Measurements from ENCODE around the gene ARIH1.

ARIH1 gene

GRCh38 chr15:72540606-72541237 is 66.6 kb downstream of the ARIH1 start:
- DNase-seq (ENCODE audit: low read depth), result no peak

DNA sequence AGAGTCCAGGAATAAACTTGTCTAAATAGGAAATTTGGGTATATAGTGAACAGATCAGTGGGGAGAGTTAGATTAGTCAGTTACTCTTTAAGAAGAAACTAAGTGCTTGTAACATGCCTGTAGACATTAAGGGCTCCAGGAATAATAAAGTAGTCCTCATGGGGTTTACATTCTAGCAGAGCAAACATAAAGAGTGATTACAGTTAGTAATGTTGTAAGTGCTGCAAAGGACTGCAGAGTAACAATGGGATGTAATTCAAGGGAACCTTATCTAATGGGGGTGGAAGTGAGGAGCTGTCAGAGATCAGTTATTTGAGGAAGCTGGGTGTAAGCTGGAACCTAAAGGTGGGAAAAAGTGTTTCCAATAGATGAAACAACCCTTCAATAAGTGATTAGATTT is 67.5 kb downstream of the ARIH1 start:
- DNase-seq (ENCODE audit: low read depth), result no peak

DNA sequence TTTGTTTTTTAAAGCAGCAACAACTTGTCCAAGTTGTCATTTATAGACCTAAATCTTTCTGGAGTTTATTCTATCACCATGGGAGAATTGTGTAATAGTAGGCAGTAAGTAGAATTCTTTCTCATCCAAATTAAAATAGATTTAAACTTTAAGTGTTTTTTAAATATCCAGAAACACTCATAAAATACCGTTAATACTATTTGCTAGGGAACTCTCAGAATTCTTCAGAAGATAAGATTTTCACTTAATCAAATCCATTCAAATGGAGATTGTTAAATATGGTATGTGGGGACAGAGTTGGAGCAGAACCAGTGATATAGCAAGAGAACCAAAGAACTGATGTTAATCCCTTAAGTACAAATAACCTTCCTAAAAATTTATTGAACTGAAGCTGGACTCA is 71.0 kb downstream of the ARIH1 start:
- no peak for DNase-seq (ENCODE audit: low read depth)

DNA sequence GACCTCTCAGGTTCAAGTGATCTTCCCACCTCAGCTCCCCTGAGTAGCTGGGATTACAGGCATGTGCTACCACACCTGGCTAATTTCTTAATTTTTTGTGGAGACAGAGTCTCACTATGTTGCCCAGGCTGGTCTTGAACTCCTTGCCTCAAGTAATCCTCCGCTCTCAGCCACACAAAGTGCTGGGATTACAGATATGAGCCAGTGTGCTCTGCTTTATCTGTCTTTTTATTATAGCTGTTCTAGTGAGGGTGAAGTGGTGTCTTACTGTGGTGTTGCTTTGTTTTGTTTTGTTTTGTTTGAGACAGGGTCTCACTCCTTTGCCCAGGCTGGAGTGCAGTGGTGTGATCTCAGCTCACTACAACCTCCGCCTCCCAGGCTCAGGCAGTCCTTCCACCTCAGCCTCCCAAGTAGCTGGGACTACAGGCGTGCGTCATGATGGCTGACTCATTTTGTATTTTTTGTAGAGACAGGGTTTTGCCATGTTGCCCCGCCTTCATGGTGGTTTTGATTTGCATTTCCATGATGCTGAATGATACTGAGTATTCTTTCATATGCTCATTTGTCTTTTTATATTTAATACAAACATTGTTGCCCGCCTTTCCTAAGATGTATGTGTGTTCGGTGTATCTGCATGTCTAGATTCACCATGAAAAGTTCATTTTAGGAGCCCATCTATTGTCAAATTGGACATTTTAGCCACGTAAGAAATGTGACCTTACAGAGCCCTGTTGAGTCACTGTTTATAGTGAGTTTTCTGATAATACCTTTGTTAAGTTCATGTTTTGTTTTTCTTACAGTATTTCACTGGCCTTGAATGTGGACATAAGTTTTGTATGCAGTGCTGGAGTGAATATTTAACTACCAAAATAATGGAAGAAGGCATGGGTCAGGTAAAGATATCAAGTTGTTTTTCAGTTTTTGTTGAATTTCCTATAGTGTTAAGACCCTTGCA is 80.6 kb downstream of the ARIH1 start:
- peak; percentile 4 for DNase-seq (ENCODE audit: low read depth)

DNA sequence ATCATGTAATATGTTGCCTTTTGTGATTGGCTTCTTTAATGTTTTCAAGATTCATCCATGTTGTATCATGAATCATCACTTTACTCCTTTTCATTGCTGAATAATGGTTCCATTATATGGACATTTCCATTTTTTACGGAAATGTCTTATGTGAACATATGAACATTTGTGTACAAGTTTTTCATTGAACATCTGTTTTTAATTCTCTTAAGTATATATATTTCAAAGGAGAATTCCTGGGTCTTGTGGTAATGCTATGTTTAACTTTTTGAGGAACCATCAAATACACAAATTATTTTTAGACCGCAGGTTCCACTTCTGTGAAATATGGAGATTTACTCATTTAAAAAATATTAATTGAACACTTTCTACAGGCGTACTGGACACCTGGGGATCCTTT is 85.7 kb downstream of the ARIH1 start:
- no peak for DNase-seq (ENCODE audit: low read depth)

- DNase-seq (ENCODE audit: low read depth), result no peak
These were observed 86.3 kb downstream of the ARIH1 start for GRCh38 chr15:72560458-72560857.

DNA sequence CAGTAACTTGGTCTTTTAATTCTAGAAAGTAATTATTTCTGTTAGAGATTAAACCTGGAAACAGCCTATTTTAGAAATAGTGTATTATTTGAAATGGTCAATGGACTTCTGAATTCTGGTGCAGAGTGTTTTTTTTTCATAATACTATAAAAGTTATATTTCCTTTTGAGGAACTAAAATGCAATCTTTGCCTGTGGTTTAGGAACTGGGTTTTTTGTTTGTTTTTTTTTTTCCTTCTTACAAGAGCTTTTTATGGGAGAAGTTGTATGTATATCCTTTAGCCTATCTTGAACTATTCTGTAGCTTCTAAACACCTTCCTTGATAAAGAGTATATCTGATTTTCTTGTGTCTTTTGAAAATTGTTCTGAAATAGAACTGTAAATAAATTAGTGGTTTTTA is 88.3 kb downstream of the ARIH1 start:
- no peak for DNase-seq (ENCODE audit: low read depth)

GRCh38 chr15:72562878-72563277 is 88.7 kb downstream of the ARIH1 start:
- no peak for DNase-seq (ENCODE audit: low read depth)

DNA sequence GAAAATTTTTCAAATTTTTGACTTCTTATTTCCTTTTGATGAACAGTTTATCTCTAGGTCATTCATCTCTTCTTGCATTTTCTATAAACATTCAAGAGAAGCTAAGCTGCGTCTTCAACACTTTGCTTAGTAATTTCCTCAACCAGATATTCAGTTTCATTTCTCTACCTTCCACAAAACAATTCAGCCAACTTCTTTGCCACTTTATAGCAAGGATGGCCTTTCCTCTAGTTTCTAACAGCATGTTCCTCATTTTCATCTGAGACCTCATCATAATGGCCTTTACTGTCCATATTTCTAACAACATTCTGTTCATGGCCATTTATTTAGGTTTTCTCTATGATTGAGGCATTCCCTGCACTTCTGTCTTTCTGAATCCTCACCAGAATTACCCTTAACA is 90.0 kb downstream of the ARIH1 start:
- no peak for DNase-seq (ENCODE audit: low read depth)

DNA sequence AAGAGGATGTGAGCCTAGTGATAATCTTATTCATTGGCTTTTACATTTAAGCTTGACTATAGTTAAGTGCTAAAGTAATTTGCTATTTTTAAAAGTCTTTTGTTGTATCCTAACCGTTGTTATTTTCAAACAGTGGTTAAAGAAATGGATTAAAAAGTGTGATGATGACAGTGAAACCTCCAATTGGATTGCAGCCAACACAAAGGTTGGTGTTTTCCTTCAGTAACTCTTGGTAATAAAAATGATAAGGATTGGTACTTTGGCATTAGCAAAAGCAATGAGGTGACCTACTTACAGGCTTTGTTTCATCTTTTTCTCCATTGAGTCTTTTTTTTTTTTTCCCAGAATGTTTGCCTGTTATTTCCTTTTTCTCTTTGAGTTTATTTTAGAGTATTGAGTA is 92.8 kb downstream of the ARIH1 start:
- DNase-seq (ENCODE audit: low read depth), result no peak

GRCh38 chr15:72570059-72570458 is 95.9 kb downstream of the ARIH1 start:
- no peak for DNase-seq (ENCODE audit: low read depth)

DNA sequence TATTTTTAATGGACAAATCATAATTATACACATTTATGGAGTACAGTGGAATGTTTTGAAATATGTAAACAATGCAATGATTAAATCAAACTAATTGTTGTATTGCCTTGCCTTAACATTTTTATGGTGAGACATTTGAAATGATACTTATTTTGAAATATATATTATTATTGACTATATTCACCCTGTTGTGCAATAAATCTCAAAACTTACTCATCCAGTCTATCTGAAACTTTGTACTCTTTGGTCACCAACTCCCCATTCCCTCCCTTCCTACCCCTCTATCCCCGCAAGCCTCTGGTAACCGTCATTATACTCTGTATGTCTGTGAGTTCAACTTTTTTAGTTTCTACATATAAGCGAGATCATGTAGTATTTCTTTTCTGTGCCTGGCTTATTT is 105.7 kb downstream of the ARIH1 start:
- no peak for DNase-seq (ENCODE audit: low read depth)

- no peak for DNase-seq (ENCODE audit: low read depth)
These were observed 109.9 kb downstream of the ARIH1 start for GRCh38 chr15:72584006-72584405.

GRCh38 chr15:72585025-72585424 is 110.9 kb downstream of the ARIH1 start:
- DNase-seq (ENCODE audit: low read depth), result no peak

GRCh38 chr15:72585476-72586058 is 111.4 kb downstream of the ARIH1 start:
- DNase-seq (ENCODE audit: low read depth), result no peak

DNA sequence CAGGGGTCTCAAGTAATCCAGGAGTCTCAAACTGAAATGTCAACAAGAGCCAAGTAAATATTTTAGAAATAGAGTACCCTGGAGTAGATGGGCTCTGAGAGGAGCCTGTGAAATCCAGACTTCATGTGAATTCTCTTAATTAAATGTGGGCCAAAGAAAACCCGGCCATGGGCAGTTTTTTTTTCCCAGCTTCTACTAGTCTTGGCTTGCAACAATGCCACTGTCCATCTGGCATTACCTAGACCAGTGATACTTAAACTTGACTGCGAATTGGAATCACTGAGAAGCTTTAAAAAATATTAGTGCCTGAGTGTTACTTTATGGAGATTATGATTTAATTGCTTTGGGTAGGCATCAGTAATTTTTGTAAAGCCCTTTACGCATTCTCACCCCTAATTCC is 114.0 kb downstream of the ARIH1 start:
- DNase-seq (ENCODE audit: low read depth), result no peak

GRCh38 chr15:72590427-72590826 is 116.3 kb downstream of the ARIH1 start:
- DNase-seq (ENCODE audit: low read depth), result no peak

DNA sequence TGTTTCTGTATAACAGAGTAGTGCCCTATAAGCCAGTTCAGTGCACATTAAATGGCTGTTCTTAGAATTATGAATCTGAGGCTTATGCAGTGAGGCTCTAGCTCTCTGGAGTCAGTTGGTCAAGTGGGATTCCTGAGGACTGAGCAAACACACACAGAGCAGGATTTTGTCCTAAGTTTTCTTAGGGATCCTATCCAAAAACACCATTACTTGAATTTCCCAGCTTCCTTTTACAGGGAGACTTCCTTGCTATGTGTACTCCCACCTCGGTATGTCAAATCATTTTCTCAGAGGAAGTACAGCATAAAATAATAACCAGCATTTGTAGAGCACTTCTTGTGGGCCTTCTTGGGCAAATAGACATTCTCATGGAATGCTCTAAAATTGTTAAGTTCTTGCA is 117.2 kb downstream of the ARIH1 start:
- DNase-seq (ENCODE audit: low read depth), result no peak

DNA sequence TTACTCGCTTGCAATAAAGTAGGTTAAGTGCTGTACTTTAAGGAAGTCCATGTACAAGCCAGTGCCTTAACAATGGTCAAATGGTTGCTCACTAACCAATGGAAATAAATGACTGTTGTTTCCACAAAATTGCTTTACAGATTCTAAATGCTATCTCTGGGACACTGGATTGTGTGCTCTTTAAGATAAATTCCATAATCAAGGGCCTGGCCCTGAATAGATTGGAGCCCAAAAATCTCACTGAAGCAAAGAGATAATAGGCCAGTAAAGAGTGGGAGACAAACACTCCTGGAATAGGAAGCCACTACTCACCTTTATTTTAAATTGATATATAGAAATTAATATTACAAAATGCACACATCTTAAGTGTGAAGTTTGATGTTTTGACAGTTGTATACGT is 118.0 kb downstream of the ARIH1 start:
- DNase-seq (ENCODE audit: low read depth), result no peak

GRCh38 chr15:72592676-72593075 is 118.5 kb downstream of the ARIH1 start:
- no peak for DNase-seq (ENCODE audit: low read depth)

GRCh38 chr15:72593838-72594237 is 119.7 kb downstream of the ARIH1 start:
- no peak for DNase-seq (ENCODE audit: low read depth)

DNA sequence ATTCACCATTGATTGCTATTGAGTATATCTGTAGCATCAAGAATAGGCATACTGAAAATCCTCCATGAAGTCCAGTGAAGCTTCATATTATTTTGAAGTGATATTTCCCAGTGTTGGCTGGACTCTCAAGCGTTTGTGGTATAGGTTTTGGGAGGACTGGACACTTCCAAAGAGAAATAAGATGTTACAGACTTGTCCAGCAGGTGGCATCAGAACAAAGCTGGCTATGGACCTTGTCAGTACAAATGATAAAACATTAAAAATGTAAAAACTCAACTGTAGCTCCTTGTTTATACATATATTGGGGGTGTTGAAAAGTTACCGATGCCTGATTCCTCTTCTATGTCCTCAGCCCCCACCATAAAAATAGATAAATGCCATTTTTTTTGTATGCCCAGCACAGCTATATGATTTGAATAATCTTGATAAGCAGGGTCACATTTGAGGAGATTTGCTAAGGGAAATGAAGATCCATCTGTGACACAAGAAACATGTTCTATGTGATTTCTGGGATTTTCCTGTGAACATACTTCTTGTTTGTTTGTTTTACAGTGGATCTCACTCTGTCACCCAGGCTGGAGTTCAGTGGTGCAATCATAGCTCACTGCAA is 125.8 kb downstream of the ARIH1 start:
- no peak for DNase-seq (ENCODE audit: low read depth)

GRCh38 chr15:72604794-72605193 is 130.7 kb downstream of the ARIH1 start:
- DNase-seq (ENCODE audit: low read depth), result no peak
